HT-29 (cell line): ENCODE data around the gene DHPS. TPM values are rescaled to one million over a fixed set of nuclear protein-coding genes. Genes with fewer than 3 reads are reported as not detected.
"Not testable (repeated sequence)": the region's sequence is repeated elsewhere in the genome, so short reads cannot be mapped to it uniquely, and the experiment has no call there.

Source experiments
- DNase-seq: peaks from one replicate; pipeline ENCODE4 v3.0.0-alpha.2; 2015; ENCODE audit warnings: low spot score
- small RNA-seq: library from RNA; depleted of rRNA; stranded (forward); fragments of <200 nt; gene quantifications from one replicate; pipeline ENCODE3, GENCODE V24; 2014
- total RNA-seq: library from RNA; depleted of rRNA; stranded (reverse); fragments of >200 nt; shearing (Covaris generic); gene quantifications from 2 replicates; pipeline ENCODE4 v1.2.3, GENCODE V29; 2014; rRNA removed

The DHPS gene
- total RNA-seq, 1 experiment from 2014 or later, result 95.4 TPM

- no peak for DNase-seq
Measured at GRCh38 chr19:12647047-12647446, 34.6 kb downstream of the DHPS start.

DNA sequence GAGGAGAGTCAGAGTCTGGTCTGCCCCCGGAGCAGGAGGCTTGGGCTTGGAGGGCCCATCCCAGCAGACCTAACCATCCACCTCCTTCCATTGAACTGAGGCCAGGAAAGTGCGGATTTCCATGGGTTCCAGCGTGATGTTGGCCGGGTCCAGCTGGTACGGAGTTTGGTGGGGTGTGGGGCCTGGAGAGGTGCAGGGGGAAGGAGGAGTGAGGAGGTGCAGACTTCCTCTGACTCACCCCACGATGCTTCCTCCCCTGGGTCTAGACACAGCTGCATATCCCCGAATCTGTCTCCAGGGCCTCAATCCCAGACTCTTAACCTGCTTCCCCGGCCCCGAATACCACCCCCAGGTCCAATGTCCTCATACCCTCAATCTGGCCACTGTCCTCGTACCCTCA, 35.1 kb downstream of the DHPS start:
- no peak for DNase-seq

DNA sequence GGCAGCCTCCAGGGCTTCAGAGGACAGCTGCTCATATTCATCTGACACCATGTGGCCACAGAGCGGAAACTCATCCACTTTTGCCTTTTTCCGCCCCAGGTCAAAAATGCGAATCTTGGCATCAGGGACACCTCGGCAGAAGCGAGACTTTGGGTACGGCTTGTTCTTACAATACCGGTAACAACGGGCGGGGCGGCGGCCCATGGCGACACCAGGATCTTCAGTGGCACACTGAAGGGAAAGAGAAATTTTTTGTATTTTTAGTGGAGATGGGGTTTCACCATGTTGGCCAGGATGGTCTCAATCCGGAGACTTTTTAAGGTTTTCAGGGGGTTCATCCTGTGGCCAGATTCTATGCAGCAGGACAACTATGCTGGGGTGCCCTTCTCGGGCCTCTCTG, 38.0 kb downstream of the DHPS start:
- DNase-seq, result not testable (repeated sequence)

- no peak for DNase-seq
Measured at GRCh38 chr19:12642506-12642905, 39.2 kb downstream of the DHPS start.

GRCh38 chr19:12641456-12641855, 40.2 kb downstream of the DHPS start:
- no peak for DNase-seq

GRCh38 chr19:12639901-12640613, 41.6 kb downstream of the DHPS start:
- DNase-seq, result peak; percentile 65

GRCh38 chr19:12638611-12639182, 43.0 kb downstream of the DHPS start:
- no peak for DNase-seq

DNA sequence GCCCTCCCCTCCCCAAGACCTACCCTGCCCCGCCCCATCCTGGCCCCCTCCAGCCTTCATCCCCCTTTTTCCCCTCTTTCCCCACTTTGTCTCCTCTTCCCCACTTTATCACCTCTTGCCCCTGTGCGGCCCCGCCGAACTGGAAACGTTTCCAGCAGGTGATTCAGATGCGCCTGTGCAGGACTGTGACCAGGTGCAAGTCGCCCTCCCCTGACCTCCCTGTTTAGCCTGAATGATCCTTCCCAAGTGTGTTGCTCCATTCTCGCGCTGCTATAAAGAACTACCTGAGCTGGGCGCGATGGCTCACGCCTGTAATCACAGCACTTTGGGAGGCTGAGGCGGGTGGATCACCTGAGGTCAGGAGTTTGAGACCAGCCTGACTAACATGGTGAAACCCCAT, 45.0 kb downstream of the DHPS start:
- no peak for DNase-seq

DNA sequence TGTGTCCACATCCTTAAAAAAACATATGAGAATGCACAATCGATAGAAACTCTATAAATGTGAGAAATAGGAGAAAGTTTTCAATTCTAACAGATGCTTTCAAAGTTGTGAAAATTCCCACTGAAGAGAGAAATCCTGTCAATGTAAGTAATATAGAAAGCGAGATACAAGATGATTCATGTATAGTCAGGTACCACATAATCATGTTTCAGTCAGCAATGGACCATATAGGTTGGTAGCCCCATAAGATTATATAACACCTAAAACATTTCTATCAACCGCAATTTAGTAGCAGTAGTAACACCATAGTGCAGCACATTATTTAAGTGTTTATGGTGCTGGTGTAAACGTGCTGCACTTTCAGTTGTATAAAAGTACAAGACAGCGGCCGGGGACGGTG, 52.5 kb downstream of the DHPS start:
- DNase-seq, result no peak

DNA sequence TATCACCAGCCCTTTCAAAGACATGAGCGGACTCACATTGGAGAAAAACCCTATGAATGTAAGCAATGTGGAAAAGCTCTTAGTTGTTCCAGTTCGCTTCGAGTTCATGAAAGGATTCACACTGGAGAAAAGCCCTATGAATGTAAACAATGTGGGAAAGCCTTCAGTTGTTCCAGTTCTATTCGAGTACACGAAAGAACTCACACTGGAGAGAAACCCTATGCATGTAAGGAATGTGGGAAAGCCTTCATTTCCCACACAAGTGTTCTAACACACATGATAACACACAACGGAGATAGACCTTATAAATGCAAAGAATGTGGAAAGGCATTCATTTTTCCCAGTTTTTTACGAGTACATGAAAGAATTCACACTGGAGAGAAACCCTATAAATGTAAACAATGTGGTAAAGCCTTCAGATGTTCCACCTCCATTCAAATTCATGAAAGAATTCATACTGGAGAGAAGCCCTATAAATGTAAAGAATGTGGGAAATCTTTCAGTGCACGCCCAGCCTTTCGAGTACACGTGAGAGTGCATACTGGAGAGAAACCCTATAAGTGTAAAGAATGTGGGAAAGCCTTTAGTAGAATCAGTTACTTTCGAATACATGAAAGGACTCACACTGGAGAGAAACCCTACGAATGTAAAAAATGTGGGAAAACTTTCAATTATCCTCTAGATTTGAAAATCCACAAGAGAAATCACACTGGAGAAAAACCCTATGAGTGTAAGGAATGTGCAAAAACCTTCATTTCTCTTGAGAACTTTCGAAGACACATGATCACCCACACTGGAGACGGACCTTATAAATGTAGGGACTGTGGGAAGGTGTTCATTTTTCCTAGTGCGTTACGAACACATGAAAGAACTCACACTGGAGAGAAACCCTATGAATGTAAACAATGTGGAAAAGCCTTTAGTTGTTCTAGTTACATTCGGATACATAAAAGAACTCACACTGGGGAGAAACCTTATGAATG, 53.3 kb downstream of the DHPS start:
- DNase-seq, result no peak

DNA sequence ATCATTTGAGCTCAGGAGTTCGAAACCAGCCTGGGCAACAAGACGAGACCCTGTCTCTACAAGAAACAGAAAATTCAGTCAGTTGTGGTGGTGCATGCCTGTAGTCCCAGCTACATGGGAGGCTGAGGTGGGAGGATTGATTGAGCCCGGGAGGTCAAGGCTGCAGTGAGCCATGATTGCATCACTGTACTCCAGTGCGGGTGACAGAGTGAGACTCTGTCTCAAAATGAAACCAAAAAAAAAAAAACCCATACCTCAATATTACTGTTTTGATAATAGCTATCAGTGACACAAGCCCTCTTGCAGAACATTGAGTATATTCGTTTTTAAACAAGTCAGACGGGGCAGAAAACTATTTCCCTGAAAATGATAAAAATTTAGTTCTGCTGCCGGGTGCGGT, 54.7 kb downstream of the DHPS start:
- no peak for DNase-seq

Small RNA genes lying within 50 kb of the gene (small RNA-seq; reads per million reads assigned to genes)
- gene SNORD41, result 143 reads per million, percentile 97 among the genes with 10 or more reads in this experiment

Other genes starting within 250 kb of the DHPS start
- gene ZNF443, start 240.9 kb downstream of the DHPS start, total RNA-seq, result 1.8 and 3.0 TPM in 2 replicates
- gene ZNF709, start 197.1 kb downstream of the DHPS start, total RNA-seq, result 0.15 and 0.83 TPM in 2 replicates
- 1.5 and 3.0 TPM in 2 replicates for gene ZNF564, start 130.4 kb downstream of the DHPS start, total RNA-seq
- gene ZNF490, start 71.1 kb downstream of the DHPS start, total RNA-seq, result 1.6 and 2.0 TPM in 2 replicates
- 3.0 and 4.4 TPM in 2 replicates for gene ZNF791, start 71.0 kb downstream of the DHPS start, total RNA-seq
- 18.4 and 35.1 TPM in 2 replicates for gene MAN2B1, start 15.1 kb downstream of the DHPS start, total RNA-seq
- gene WDR83, start 15.1 kb downstream of the DHPS start, total RNA-seq, result 21.7 and 22.1 TPM in 2 replicates
- not detected in 2 replicates for gene GNG14, start 6.1 kb upstream of the DHPS start, total RNA-seq
- 32.9 and 38.0 TPM in 2 replicates for gene FBXW9, start 14.8 kb upstream of the DHPS start, total RNA-seq
- 24.5 TPM in 2 replicates for gene TNPO2, start 42.1 kb upstream of the DHPS start, total RNA-seq
- 258 and 260 TPM in 2 replicates for gene TRIR, start 52.8 kb upstream of the DHPS start, total RNA-seq
- 90.4 and 105 TPM in 2 replicates for gene GET3, start 55.6 kb upstream of the DHPS start, total RNA-seq
- gene BEST2, start 69.9 kb upstream of the DHPS start, total RNA-seq, result 0.37 and 0.48 TPM in 2 replicates
- 64.1 and 72.2 TPM in 2 replicates for gene HOOK2, start 93.7 kb upstream of the DHPS start, total RNA-seq
- gene JUNB, start 109.6 kb upstream of the DHPS start, total RNA-seq, result 568 and 620 TPM in 2 replicates
- 378 and 396 TPM in 2 replicates for gene PRDX2, start 119.9 kb upstream of the DHPS start, total RNA-seq
- 0.10 TPM in 1 of 2 replicates, not detected in the other for gene THSD8, start 120.2 kb upstream of the DHPS start, total RNA-seq
- 48.2 and 55.4 TPM in 2 replicates for gene RNASEH2A, start 124.7 kb upstream of the DHPS start, total RNA-seq
- gene RTBDN, start 152.7 kb upstream of the DHPS start, total RNA-seq, result 0.13 and 0.16 TPM in 2 replicates
- 0.58 and 1.7 TPM in 2 replicates for gene MAST1, start 156.6 kb upstream of the DHPS start, total RNA-seq
- 20.9 and 27.6 TPM in 2 replicates for gene DNASE2, start 199.6 kb upstream of the DHPS start, total RNA-seq
- gene KLF1, start 205.3 kb upstream of the DHPS start, total RNA-seq, result not detected in 2 replicates
- 24.6 and 27.2 TPM in 2 replicates for gene GCDH, start 209.3 kb upstream of the DHPS start, total RNA-seq
- not detected in 2 replicates for gene SYCE2, start 237.4 kb upstream of the DHPS start, total RNA-seq